Hepatocyte (in vitro differentiated cells): ENCODE measurements around the gene MYL5. TPM values are rescaled to one million over a fixed set of nuclear protein-coding genes. Genes with fewer than 3 reads are reported as not detected.
"Not testable (repeated sequence)": the region's sequence is repeated elsewhere in the genome, so short reads cannot be mapped to it uniquely, and the experiment has no call there.

Experiments
- DNase-seq: peaks from one replicate; pipeline ENCODE4 v3.0.0-alpha.2; 2016; ENCODE audit warnings: low spot score
- H2AFZ ChIP-seq: fragments of 200-600 bp; sonication (generic); 2 replicates; pipeline ENCODE4 v1.6.0; 2016; ENCODE audit warnings: antibody characterized with exemption, mild to moderate bottlenecking
- H3K27ac ChIP-seq: fragments of 200-600 bp; sonication (generic); 2 replicates; pipeline ENCODE4 v1.5.1; 2016; ENCODE audit warnings: mild to moderate bottlenecking
- H3K27me3 ChIP-seq: fragments of 200-600 bp; sonication (generic); 2 replicates; pipeline ENCODE4 v1.6.1; 2016
- H3K36me3 ChIP-seq: fragments of 200-600 bp; sonication (generic); replicated peaks from 2 replicates; pipeline ENCODE4 v1.5.1; 2016; ENCODE audit warnings: low read depth; ENCODE audit not compliant: insufficient read depth
- H3K4me1 ChIP-seq: fragments of 200-600 bp; sonication (generic); 2 replicates; pipeline ENCODE4 v1.5.1; 2016; ENCODE audit warnings: mild to moderate bottlenecking, moderate library complexity; ENCODE audit not compliant: insufficient read depth
- H3K4me2 ChIP-seq: fragments of 200-600 bp; sonication (generic); 2 replicates; pipeline ENCODE4 v1.6.0; 2016
- H3K4me3 ChIP-seq: fragments of 200-600 bp; sonication (generic); 2 replicates; pipeline ENCODE4 v1.5.1; 2016; ENCODE audit warnings: mild to moderate bottlenecking
- H3K79me2 ChIP-seq: fragments of 200-600 bp; sonication (generic); 2 replicates; pipeline ENCODE4 v1.6.0; 2017; ENCODE audit warnings: mild to moderate bottlenecking
- H3K9me2 ChIP-seq: fragments of 200-600 bp; sonication (generic); replicated peaks from 2 replicates; pipeline ENCODE4 v1.6.0; 2017; ENCODE audit warnings: mild to moderate bottlenecking; ENCODE audit not compliant: insufficient read depth
- H3K9me3 ChIP-seq: fragments of 200-600 bp; sonication (generic); 2 replicates; pipeline ENCODE4 v1.5.1; 2016; ENCODE audit warnings: low read depth, mild to moderate bottlenecking
- H4K20me1 ChIP-seq: fragments of 200-600 bp; sonication (generic); 2 replicates; pipeline ENCODE4 v1.6.0; 2016; ENCODE audit warnings: mild to moderate bottlenecking; ENCODE audit not compliant: insufficient read depth, poor library complexity, severe bottlenecking
- CTCF ChIP-seq: fragments of 200-600 bp; sonication (generic); IDR thresholded peaks from 2 replicates; pipeline ENCODE4 v1.5.1; 2016; ENCODE audit warnings: antibody characterized with exemption, mild to moderate bottlenecking; ENCODE audit not compliant: poor library complexity
- EZH2 ChIP-seq: fragments of 200-600 bp; sonication (generic); IDR thresholded peaks from 2 replicates; pipeline ENCODE4 v1.6.1; 2016; ENCODE audit warnings: antibody characterized with exemption, mild to moderate bottlenecking, borderline replicate concordance
- EZH2phosphoT487 ChIP-seq: fragments of 200-600 bp; sonication (generic); IDR thresholded peaks from one replicate; pipeline ENCODE4 v1.6.1; 2018; ENCODE audit warnings: antibody characterized with exemption, mild to moderate bottlenecking, low read depth, moderate library complexity; ENCODE audit not compliant: unreplicated experiment, severe bottlenecking
- WGBS: methylation state at CpG from one replicate; pipeline ENCODE4 v1.1.6; 2016; ENCODE audit warnings: low lambda C conversion rate; ENCODE audit errors: missing lambda C conversion rate; 5-methylcytosine and 5-hydroxymethylcytosine counted together
- polyA plus RNA-seq: library from polyadenylated mRNA; unstranded; fragments of >200 nt; fragmentation: Nextera tagmentation; extraction: Ambion mirVana; gene quantifications from 2 replicates; pipeline ENCODE4 v1.2.1, GENCODE V29; 2016
- total RNA-seq: library from RNA; depleted of rRNA; stranded (reverse); fragments of >200 nt; gene quantifications from 2 replicates; pipeline ENCODE4 v1.2.3, GENCODE V29; 2014

Gene MYL5
- total and polyA plus RNA-seq, 2 experiments from 2014 or later: 12.6 to 25.1 TPM

- no peaks in the 10 kb centered on the region for H3K9me2 ChIP-seq
- TF ChIP-seq EZH2 (no peak), CTCF (no peak), EZH2phosphoT487 (no peak)
- H3K9me3 ChIP-seq: no peaks in the 10 kb centered on the region
- no peak overlapping the region for H3K4me2 ChIP-seq
- no peaks in the 10 kb centered on the region for H3K27me3 ChIP-seq
- peaks cover 2% of the 10 kb centered on the region for H3K79me2 ChIP-seq
- no peak for DNase-seq
- H3K27ac ChIP-seq: no peak overlapping the region
- no peaks in the 10 kb centered on the region for H3K36me3 ChIP-seq
- H2AFZ ChIP-seq: no peak overlapping the region
- no peak overlapping the region for H3K4me3 ChIP-seq
- H4K20me1 ChIP-seq: no peaks in the 10 kb centered on the region
- 82% methylated on average over 12 of the region's 22 CpGs for WGBS
- H3K4me1 ChIP-seq: peaks cover 12% of the 10 kb centered on the region
These were observed 7.9 kb upstream of the MYL5 start for GRCh38 chr4:666436-666810.

GRCh38 chr4:666822-667544 is 7.4 kb upstream of the MYL5 start:
- 94% methylated on average over 19 of the region's 28 CpGs for whole genome bisulfite sequencing

DNA sequence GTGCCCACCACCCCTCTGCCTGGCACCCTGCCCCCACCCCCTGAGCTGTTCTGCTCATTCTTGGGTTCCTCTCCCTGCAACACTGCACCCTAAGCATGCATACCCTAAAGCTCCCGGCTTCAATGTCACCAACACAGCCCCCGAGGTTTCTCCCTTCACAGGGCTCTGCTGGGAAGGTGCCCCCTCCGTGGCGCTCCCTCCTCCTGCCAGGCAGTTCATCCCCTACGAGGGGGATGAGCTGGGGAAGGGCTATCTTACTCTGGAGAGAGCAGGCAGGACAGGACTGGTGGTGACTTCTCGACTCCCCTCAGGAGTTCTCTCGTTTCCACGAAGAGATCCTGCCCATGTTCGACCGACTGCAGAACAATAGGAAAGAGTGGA is 6.8 kb upstream of the MYL5 start:
- H3K27ac ChIP-seq: no peak overlapping the region
- no peak overlapping the region for H2AFZ ChIP-seq
- no peaks in the 10 kb centered on the region for H3K9me3 ChIP-seq
- no peaks in the 10 kb centered on the region for H4K20me1 ChIP-seq
- no peaks in the 10 kb centered on the region for H3K27me3 ChIP-seq
- 76% methylated on average over 10 of the region's 10 CpGs for WGBS
- H3K36me3 ChIP-seq: no peaks in the 10 kb centered on the region
- TF ChIP-seq CTCF (no peak), EZH2 (no peak), EZH2phosphoT487 (no peak)
- no peak for DNase-seq
- no peak overlapping the region for H3K4me2 ChIP-seq
- H3K4me3 ChIP-seq: no peak overlapping the region
- peaks cover 3% of the 10 kb centered on the region for H3K79me2 ChIP-seq
- peaks cover 12% of the 10 kb centered on the region for H3K4me1 ChIP-seq
- H3K9me2 ChIP-seq: no peaks in the 10 kb centered on the region

More at GRCh38 chr4:666822-667544, 7.4 kb upstream of the MYL5 start:
- Histone ChIP-seq H3K36me3 (no peaks in the 10 kb centered on the region), H3K4me2 (no peak overlapping the region), H3K9me3 (no peaks in the 10 kb centered on the region), H3K27me3 (no peaks in the 10 kb centered on the region), H4K20me1 (no peaks in the 10 kb centered on the region), H3K9me2 (no peaks in the 10 kb centered on the region), H3K4me3 (no peak overlapping the region), H3K79me2 (peaks cover 2% of the 10 kb centered on the region), H2AFZ (no peak overlapping the region), H3K4me1 (peaks cover 12% of the 10 kb centered on the region), H3K27ac (no peak overlapping the region)
- TF ChIP-seq CTCF: no peak
- no peak for TF ChIP-seq EZH2
- no peak for TF ChIP-seq EZH2phosphoT487
- no peak for DNase-seq

- H3K9me2 ChIP-seq, H4K20me1 ChIP-seq, H3K9me3 ChIP-seq, H2AFZ ChIP-seq, H3K4me3 ChIP-seq, H3K36me3 ChIP-seq, H3K79me2 ChIP-seq, H3K27ac ChIP-seq, H3K27me3 ChIP-seq, H3K4me2 ChIP-seq, DNase-seq: not testable (repeated sequence)
- 88% methylated on average over 4 of the region's 6 CpGs for WGBS
- peaks cover 14% of the 10 kb centered on the region for H3K4me1 ChIP-seq
These were observed 6.1 kb upstream of the MYL5 start for GRCh38 chr4:668219-668618.

DNA sequence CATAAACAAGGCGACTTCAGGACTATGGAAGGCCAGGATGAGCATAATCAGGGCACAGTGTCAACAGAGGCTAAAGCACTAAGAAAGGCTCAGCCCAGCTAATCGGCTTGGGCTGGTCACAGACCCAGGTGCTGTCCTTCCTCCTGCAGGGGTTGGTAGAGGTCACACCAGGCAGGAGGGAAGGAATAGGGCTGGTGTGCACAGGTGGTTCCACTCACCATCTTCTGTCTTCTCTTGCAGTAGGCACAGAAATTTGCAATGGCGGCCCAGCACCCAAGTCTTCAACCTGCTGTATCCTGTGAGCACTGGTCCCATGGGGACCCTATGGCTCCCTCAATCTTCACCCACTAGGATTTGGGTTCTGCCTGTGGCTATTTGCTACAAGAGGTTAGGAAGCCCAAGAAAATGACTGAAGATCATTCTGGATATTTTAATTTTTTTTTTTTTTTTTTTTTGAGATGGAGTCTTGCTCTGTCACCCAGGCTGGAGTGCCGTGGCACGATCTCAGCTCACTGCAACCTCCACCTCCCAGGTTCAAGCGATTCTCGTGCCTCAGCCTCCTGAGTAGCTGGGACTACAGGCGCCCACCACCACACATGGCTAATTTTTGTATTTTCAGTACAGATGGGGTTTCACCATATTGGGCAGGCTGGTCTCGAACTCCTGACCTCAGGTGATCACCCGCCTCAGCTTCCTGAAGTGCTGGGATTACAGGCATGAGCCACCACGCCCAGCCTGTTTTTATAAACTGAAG is 4.4 kb upstream of the MYL5 start:
- H2AFZ ChIP-seq, H3K27me3 ChIP-seq, H3K9me3 ChIP-seq, H4K20me1 ChIP-seq, H3K4me2 ChIP-seq, H3K9me2 ChIP-seq, DNase-seq, H3K27ac ChIP-seq, H3K36me3 ChIP-seq, H3K4me3 ChIP-seq: not testable (repeated sequence)
- 99% methylated on average over 10 of the region's 11 CpGs for WGBS
- Histone ChIP-seq H3K79me2 (peaks cover 16% of the 10 kb centered on the region), H3K4me1 (peaks cover 11% of the 10 kb centered on the region)
